Measurements from ENCODE around the gene MAGEA10.
"Not testable (repeated sequence)": the region's sequence is repeated elsewhere in the genome, so short reads cannot be mapped to it uniquely, and the experiment has no call there.

The MAGEA10 gene
- 0 reads per million in 4 donors for total RNA-seq

- DNase-seq = no peak
Measured at GRCh38 chrX:152138388-152138784, at the start of gene MAGEA10. Gene MAGEA10, minus strand, starts transcription at chrX:152138577. Its CDS starts 2,957 bp downstream, at chrX:152135620.

GRCh38 chrX:152177497-152178269, 39.3 kb upstream of the MAGEA10 start:
- no peak for DNase-seq

DNA sequence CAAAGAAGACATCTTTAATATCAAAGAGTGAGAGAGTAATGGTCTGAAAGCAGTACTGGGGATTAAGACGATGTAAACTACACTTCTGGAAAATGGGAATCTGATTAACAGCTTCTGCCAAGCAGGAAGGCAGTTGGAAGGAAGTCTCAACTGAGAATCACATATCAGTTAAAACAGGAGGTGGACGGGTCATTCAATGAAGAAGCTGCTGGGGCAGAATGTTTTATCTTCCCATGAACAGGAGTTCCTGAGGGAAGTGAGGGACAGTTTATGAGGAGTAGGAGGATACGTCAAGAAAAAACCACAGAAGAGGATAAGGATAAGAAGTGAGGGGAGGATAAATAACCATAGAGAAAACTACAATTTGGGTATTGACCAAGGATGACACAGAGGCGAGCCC, 38.7 kb upstream of the MAGEA10 start:
- no peak for DNase-seq

DNA sequence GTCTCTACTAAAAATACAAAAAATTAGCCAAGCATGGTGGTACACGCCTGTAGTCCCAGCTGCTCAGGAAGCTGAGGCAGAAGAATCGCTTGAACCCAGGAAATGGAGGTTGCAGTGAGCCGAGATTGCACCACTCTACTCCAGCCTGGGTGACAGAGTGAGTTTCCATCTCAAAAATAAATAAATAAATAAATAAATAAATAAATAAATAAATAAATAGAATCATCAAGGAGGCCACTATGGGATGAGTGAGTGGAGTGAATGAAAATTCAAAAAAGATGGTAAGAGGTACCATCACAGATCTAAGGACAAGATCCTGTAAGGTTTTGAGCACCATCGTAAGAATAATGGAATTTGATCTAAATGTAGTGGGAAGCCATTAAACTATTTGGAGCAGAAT, 37.5 kb upstream of the MAGEA10 start:
- not testable (repeated sequence) for DNase-seq

DNA sequence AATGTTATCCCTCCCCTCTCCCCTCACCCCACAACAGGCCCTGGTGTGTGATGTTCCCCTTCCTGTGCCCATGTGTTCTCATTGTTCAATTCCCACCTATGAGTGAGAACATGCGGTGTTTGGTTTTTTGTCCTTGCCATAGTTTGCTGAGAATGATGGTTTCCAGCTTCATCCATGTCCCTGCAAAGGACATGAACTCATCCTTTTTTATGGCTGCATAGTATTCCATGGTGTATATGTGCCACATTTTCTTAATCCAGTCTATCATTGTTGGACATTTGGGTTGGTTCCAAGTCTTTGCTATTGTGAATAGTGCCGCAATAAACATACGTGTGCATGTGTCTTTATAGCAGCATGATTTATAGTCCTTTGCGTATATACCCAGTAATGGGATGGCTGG, 35.5 kb upstream of the MAGEA10 start:
- not testable (repeated sequence) for DNase-seq

DNA sequence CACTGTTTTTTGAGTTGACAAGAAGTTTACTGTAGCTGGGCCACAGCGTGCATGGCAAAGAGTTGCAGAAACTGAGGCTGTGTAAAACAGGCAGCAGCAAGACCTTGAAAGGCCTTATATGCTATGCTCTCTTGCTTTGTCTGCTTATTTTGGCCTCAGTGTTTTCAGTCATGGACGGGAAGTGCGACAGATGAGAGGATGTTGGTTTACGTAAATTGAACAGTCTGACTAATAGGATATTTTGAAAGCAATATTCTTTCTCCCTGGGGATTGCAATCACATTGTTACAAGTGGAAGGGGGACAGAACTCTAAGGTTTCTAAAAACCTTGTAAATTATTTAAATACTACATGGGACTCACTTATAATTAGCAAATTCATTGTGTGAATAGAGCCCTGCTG, 32.2 kb upstream of the MAGEA10 start:
- DNase-seq = no peak

DNA sequence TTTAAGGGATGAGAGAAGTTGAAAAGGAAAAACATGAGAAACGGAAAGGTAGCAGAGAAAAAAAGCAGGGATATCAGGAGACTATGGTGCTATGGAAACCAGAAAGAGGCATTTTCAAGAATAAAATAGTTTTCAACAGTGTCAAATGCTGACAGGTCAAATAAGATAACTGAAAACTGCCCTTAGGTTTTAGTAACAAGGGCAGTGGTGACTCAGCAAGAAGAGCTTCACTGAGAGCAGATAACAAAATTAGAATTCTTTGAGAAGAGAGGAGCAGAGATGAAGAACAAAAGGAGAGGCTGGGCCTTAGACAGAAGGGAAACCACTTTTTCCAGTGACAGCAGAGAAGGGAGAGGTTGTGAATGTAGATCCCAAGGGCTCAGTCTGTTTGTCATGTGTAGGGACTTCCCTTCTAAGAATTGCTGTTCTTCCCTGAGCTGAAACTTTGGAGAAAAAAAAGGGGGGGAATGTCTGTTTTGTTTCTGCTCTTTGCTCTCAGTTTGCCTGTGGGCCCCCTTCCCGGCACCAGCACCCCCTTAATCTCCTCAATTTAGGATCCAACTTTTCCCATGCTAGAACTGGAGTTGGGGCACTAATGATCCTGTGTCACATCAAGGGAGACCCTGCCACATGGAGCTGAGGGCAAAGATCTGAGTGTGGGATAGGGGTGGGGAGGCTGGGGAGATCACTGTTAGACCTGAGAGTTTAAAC, 26.8 kb upstream of the MAGEA10 start:
- DNase-seq = no peak

DNA sequence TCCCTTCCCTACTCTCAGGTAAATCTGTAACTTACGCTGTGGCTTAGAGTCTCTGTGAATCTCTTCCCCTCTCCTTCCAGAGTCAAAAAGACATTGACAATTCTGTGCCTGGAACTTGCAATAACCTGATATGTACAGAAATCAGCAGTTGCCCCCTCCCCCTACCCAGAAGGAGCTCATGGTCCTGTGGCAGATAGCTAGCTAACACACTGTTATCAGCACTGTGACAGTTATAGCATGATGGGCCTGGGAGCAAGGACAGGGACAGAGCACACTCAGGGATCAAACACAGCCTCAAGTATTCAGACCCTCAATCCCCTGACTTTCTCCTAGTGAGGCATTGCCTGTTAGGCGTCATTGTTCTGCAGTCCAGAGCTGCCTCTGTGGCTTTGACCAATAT, 18.7 kb upstream of the MAGEA10 start:
- DNase-seq = no peak

DNA sequence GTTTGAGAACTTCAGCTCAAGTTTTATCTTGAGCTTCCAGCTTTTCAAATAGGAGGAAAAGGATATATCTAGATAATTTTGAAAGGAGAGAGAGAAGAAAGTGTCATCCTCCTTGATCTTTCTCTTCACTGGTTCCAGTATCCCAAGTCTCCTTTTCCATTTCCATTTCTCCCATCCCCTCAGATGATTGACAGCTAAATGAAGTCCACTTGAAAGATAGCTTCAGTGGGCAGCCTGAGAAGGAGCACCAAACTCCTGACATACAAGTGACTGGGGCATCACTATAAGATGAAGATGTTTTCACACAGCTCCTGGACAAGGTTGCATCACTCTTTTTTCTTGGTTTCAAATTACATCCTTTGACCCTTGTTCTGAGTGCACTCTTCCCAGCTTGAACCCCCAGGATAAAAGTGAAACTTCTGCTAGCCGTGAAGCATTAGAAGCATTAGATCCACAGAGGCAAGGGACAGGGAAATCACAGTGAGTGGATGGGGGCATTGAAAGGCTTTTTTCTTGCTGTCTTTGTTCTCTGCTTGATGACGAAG, 17.5 kb upstream of the MAGEA10 start:
- no peak for DNase-seq

DNA sequence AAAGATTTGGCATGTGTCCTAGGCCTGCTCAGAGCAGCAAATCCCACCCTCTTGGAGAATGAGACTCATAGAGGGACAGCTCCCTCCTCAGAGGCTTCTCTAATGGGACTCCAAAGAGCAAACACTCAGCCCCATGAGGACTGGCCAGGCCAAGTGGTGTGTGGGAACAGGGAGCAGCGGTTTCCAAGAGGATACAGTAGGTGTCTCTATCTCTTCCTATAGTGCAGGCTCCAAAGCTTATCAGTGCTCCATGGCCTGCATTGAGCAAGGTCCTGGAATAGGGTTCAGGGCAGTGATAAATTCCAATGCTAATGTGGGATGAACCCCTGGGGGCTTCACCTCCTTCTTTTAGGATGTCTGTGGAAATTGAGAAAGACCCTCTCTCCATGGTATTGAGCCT, 15.7 kb upstream of the MAGEA10 start:
- DNase-seq = no peak

DNA sequence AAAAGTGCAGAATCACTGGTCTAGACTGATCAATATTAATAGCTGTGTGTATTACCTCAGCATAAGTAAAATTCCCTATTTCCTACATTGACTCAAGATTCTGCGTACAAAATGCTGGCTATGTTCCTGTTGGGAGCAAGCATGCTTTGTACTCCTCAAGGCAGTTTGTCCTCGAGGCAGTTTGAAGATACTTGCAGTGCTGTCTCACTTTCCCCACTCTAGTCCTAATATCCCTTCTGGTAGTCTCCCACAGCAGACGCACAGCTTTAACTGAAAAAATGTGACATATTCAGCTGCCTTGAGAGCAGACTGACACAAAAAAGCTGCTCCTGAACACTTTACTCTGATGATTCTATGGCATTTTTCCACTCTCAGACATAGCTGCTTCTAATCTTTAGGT, 12.9 kb upstream of the MAGEA10 start:
- DNase-seq = no peak

DNA sequence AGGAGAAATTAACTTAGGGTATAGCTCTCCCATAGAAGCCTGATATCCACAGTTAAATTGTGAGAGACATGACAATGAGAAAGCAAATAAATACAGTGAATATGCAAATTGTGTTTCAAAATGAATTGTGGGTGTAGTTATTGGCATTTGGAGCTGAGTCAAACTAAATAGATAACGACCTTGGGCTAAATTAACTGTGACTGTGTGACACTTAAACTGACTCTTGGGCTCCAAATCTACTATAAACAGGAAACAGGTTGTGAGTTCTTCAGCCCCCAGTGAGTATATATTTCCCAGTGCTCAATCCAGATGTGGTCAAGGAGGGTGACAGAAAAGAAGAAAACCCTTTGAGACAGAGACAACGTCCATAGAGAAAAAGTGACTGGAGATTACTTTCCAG, 11.3 kb upstream of the MAGEA10 start:
- no peak for DNase-seq

- no peak for DNase-seq
Measured at GRCh38 chrX:152139589-152139988, 1.2 kb upstream of the MAGEA10 start.

DNA sequence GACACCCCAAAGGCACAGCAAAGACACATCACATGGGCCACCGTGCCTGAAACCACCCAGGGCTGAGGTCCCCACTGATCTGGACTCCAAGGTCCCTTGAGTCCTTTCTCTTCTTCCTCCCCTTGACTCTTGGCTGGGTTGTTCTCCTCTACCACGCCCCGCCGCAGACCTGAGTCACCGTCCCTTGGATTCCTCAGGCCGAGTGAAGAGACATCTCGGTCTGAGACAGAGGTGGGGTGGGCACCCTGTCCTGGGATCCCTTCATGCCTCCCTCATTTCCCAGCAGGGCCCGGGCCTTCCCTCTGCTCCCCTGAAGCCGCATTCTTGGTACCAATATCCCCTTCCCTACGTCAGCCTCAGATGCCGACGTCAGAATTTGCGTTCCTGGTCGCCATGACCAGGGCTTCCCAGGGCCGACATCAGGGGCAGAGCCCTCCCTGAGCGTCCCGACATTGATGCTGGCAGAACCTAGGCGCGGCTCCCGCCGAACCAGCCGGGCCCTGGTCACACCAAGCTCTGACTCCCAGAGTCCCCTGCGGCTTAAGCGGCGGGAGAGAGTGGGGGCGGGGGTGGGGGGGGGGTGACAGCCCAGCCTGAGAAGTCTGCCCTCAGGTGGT, 498 bp downstream of the MAGEA10 start:
- no peak for DNase-seq

DNA sequence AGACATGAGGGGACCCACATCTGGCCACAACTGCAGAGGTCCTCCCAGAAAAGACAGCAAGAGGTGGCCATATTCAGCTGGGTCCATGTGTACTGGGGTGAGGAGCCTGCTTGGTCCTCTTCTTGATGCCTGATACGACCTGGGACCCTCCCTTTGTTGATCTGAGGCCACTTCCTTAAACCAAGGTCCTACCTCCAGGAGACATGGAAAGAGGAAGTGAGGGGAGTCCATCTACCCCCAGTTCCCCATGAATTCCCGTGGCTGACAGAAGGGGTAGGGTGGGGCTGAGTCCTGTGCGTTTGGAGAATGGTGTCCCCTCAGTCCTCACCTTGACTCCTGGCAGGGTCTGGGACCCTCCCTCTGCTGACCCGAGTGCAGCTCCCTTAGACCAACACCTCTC, 2.1 kb downstream of the MAGEA10 start:
- DNase-seq = no peak

- DNase-seq = no peak
Measured at GRCh38 chrX:152131525-152131924, 6.9 kb downstream of the MAGEA10 start.

- not testable (repeated sequence) for DNase-seq
Measured at GRCh38 chrX:152129069-152129844, 9.1 kb downstream of the MAGEA10 start.

DNA sequence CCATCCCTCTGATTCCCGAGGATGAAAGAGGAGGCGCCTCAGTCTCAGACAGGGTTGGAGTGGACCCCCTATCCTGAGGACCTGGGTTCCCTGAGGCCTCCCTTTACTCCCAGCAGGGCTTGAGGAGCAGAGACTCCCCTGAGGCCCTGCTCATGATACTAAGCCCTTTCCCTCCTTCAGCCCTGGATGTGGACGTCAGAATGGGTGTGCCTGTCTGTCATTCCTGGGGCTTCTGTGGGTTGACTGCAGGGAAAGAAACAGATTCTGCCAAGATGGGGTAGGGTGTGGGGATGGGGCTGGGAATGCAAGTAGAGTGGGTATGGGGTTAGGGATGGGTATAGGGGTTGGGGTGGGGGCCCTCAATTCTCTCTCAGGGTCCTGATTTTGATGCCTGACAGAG, 21.1 kb downstream of the MAGEA10 start:
- DNase-seq = no peak

GRCh38 chrX:152108527-152108926, 29.9 kb downstream of the MAGEA10 start:
- DNase-seq = no peak

- no peak for DNase-seq
Measured at GRCh38 chrX:152103866-152104265, 34.5 kb downstream of the MAGEA10 start.

DNA sequence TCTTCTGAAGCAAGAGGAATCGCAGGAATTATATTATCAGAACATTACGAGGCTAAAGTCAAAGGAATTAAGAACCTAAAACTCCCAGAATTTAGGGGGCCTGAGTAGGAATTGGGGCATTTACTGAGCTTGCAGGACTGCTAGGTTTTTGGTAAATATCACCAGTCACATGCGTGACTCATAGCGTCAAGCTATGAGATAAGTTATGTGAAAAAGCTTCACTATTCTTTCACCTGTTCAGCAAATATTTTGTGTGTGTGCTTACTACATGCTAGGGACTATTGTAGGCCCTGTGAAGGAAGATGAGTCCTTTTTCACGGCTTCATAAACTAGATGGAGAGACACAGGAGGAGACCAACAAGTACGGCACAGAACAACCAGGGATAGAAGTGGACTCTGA, 52.2 kb downstream of the MAGEA10 start:
- no peak for DNase-seq

All from T-helper 1 cell (primary cell).